Measurements from ENCODE around the gene MUC5AC.
"Not testable (repeated sequence)": the region's sequence is repeated elsewhere in the genome, so short reads cannot be mapped to it uniquely, and the experiment has no call there.

The MUC5AC gene, protein sequence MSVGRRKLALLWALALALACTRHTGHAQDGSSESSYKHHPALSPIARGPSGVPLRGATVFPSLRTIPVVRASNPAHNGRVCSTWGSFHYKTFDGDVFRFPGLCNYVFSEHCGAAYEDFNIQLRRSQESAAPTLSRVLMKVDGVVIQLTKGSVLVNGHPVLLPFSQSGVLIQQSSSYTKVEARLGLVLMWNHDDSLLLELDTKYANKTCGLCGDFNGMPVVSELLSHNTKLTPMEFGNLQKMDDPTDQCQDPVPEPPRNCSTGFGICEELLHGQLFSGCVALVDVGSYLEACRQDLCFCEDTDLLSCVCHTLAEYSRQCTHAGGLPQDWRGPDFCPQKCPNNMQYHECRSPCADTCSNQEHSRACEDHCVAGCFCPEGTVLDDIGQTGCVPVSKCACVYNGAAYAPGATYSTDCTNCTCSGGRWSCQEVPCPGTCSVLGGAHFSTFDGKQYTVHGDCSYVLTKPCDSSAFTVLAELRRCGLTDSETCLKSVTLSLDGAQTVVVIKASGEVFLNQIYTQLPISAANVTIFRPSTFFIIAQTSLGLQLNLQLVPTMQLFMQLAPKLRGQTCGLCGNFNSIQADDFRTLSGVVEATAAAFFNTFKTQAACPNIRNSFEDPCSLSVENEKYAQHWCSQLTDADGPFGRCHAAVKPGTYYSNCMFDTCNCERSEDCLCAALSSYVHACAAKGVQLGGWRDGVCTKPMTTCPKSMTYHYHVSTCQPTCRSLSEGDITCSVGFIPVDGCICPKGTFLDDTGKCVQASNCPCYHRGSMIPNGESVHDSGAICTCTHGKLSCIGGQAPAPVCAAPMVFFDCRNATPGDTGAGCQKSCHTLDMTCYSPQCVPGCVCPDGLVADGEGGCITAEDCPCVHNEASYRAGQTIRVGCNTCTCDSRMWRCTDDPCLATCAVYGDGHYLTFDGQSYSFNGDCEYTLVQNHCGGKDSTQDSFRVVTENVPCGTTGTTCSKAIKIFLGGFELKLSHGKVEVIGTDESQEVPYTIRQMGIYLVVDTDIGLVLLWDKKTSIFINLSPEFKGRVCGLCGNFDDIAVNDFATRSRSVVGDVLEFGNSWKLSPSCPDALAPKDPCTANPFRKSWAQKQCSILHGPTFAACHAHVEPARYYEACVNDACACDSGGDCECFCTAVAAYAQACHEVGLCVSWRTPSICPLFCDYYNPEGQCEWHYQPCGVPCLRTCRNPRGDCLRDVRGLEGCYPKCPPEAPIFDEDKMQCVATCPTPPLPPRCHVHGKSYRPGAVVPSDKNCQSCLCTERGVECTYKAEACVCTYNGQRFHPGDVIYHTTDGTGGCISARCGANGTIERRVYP (N-terminal part only)

DNA sequence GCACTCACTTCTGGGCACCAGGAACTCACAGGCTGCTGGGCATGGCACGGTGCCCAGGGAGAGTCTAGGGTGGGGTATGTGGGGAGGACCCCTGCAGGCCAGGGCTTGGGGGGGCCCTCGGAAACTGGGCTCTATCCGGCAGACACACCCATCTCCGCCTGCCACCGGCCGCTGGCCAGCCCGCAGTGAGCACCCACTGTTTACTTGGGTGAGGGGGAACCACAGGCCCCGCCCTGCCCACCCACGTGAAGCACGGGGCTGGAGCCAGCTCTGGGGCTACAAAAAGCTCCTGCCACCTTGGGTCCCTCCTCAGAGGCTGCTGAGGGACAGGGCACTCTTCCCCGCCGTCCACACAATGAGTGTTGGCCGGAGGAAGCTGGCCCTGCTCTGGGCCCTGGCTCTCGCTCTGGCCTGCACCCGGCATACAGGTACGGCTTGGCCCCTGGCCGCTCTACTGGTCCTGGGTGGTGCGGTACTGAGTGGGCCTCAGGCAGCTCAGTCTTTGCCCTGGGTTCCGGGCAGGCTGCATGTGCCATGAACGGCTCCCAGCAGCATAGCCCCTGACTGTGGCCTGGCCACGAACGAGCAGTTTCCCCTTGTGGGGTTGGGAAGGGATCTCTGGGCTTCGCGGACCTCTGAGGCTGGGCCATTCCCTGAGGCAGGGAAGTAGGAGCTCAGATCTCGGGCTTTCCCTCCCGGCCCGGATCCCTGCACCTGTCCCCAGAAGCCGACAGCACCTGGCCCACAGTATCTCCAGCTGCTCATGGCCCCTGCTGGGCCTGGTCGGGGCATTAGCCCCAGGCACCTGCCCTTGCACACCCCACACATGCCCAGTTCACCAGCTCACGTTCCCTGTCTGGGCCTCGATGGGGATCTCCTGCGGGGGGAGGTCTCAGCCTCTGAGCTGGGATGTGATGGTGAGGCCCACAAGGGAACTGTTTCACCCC, at the start of gene MUC5AC:
TSS of gene MUC5AC (plus strand) at position 309 of the 947 bp plus-strand sequence. CDS start at position 356, 47 bp downstream.
- DNase-seq = no peak

DNA sequence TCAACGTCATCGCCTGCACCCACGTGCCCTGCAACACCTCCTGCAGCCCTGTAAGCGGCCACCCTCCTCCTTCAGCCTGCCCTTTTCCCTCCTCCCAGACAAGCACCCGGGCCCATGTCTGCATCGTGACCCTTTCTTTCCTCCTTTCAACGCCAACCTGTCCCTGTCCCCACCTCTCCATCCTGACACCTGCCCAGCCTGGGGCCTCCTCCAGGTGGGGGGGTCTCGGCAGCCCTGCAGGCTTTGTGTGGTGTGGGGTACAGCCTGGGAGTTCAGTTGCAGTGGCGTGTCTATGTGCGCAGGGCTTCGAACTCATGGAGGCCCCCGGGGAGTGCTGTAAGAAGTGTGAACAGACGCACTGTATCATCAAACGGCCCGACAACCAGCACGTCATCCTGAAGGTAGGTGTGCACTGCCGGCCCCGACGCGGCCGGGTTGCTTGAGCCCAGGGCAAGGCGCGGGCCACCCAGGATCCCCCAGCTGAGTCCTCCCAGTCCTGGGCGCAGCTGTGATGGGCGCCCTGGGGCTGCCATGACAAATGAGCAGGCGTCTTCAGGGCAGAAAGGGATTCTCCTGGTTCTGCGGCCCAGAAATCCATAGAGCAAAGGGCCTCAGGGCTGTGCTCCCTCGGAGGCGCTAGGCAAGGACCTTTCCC, 49.4 kb upstream of the MUC5AC start:
- no peak for DNase-seq

DNA sequence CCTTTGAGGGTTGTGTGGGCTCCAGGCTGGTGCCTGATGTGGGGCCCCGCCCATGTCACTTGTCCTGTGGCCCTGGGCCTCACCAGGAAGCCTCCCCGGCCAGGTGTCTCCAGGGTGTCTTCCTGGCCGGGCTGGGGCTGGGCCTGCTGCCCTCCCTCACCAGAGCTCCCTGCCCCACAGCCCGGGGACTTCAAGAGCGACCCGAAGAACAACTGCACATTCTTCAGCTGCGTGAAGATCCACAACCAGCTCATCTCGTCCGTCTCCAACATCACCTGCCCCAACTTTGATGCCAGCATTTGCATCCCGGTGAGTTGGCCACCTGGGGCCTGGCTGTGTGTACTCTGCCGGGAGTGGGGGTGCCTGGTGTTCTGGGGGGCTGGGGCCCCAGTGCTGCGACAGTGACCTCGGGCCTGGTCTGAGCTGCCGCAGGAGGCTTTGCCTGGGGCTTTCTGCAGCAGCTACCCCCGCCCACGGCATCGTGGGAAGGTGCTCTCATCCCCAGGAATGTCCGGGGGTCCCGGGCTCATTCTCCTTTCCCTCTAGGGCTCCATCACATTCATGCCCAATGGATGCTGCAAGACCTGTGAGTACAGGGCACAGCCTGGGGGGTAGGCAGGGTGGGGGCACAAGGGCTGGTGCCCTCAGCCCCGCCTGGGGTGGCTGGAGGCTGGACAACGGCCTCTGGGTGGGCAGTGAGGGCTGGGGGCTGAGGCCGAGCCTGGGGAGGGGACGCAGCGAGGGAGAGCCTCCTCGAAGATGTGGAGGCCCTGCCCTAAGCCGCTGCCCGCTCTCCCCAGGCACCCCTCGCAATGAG, 48.4 kb upstream of the MUC5AC start:
- DNase-seq = no peak

DNA sequence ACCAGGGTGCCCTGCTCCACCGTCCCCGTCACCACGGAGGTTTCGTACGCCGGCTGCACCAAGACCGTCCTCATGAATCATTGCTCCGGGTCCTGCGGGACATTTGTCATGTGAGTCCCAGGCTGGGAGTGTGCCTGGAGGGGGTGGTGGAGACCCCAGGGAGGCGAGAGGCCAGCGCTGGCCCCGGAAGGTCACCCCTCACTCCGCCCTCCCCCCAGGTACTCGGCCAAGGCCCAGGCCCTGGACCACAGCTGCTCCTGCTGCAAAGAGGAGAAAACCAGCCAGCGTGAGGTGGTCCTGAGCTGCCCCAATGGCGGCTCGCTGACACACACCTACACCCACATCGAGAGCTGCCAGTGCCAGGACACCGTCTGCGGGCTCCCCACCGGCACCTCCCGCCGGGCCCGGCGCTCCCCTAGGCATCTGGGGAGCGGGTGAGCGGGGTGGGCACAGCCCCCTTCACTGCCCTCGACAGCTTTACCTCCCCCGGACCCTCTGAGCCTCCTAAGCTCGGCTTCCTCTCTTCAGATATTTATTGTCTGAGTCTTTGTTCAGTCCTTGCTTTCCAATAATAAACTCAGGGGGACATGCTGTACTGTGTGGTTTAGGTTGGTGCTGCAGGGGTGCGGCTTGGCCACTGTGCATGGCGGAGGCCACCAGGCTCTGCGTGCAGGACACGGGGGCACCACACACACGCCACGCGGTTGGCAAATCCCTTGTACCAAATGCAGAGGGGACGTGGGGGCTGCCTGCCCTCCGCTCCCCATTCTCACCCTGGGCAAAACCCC, 47.6 kb upstream of the MUC5AC start:
- DNase-seq = no peak

DNA sequence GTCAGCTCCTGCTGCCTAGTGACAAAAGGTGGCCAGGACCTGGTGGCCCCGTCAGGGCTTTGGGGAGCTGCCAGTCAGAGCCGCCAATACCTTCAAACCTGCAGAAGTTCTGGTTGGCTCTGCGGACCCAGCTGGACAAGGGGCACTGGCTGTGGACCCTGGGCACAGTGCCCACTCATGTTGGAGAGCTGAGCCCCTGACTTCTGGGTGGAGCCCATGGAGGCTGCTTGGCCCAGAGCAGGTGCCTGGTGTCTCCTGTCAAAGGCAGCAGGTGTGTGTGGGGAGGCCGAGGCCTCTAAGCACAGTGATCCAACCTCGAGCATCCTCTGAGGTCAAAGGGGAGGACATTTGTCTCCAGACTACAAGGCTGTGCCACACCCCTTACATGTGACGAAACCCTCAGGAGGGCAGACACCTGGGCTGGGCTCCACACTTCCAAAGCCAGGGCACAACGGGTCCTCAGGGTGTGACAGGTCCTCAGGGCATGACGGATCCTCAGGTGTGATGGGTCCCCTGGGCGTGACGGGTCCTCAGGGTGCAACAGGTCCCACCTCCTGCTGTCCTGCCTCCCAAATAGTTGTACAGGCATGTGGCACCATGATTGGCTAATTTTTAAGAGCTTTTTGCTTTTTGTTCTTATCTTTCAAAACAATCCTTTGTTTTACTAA, 46.1 kb upstream of the MUC5AC start:
- DNase-seq = no peak

DNA sequence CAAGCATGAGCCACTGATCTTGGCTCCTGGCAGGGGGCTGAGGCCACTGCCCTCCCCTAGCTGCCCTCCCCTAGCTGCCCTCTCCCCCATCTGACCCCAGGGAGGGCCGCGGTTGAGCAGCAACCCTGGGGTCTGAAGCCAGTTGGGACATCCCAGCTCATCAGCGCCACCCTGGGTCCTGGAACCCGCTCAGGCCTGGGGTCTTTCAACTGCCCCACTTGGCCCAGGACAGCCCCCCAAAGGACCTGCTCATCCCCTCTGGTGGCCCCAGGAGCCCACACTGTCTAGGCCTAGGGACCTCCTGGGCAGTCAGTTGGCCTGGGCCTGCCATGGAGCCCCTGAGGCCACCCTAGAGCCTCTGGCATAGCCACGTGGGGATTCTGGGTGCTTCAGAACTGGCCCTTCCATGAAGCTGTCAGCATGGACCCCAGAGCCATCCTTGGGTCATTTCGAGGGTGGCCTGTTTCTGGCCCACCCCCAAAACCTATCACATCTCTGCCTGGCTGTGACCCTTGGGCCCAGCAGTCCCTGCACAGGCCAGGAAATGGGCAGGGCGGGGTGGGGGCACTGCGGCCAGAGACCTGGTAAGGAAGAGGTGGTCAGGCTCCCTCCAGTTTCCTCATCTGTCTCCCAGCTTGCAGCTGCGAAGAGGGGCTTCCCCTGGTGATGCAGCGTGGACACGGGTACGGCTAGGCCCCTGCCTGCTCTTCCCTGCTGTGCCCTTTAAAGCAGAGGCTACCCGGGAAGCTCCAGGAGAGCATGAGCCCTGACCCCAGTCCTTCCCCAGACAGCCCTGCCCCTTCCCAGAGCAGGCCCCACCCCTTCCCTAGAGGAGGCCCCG, 45.2 kb upstream of the MUC5AC start:
- DNase-seq = no peak

DNA sequence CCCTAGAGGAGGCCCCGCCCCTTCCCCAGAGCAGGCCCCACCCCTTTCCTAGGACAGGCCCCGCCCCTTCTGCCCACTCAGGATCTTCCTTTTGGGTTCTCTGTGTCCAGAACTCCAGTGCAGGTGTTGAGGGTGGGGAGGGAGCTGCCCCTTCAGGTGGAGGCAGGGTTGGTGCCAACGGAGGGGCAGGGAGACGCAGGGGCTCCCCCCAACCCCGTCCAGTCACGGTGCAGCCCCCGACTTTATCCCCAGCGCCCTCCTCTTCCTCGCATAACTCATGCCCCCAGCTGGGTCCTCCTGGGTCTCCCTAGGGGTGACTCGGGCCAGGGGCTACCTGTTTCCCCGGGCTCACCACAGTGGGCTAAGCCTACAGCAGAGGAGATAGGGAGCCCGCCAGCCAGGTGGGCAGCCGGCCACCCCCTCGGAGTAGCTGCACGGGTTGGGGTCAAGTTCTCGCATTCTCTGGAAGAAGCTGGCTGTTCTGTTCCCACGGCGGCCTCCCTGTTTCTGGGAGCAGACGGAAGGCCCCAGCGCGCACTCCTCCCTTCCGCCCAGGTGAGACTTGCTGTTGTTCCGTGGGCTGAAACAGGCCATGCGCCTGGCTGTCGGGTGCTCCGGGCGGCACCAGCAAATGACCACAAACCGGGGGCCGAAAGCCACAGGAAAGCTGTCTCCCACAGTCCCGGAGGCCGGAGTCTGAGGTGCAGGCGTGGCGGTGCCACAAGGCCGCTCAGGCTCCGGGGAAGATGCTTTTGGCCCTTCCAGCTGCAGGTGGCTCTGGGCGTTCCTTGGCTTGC, 44.1 kb upstream of the MUC5AC start:
- DNase-seq = no peak

DNA sequence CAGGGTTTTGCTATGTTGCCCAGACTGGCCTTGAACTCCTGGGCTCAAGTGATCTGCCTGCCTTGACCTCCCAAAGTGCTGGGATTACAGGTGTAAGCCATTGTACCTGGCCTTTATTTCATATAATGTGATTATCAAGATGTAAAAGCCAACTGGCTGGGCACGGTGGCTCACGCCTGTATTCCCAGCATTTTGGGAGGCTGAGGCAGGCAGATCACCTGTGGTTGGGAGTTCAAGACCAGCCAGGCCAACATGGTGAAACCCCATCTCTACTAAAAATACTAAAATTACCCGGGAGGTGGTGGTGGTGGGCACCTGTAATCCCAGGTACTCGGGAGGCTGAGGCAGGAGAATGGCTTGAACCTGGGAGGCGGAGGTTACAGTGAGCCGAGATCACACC, 42.5 kb upstream of the MUC5AC start:
- not testable (repeated sequence) for DNase-seq

DNA sequence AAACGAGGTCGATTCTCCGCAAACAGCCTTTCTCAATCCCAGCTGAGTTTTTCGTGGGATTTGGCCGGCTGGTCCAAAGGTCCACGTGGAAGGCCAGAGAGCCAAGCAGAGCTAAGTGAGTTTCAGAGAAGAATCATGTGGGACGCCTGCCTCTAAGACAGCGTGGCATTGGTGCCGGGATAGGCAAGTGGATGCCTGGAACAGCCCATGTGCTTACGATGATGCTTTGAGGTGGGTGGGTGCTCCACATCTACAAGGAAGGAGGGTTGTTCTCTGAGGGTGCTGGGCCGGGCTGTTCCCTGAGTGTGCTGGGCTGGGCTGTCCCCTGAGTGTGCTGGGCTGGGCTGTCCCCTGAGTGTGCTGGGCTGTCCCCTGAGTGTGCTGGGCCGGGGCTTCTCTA, 41.6 kb upstream of the MUC5AC start:
- no peak for DNase-seq

DNA sequence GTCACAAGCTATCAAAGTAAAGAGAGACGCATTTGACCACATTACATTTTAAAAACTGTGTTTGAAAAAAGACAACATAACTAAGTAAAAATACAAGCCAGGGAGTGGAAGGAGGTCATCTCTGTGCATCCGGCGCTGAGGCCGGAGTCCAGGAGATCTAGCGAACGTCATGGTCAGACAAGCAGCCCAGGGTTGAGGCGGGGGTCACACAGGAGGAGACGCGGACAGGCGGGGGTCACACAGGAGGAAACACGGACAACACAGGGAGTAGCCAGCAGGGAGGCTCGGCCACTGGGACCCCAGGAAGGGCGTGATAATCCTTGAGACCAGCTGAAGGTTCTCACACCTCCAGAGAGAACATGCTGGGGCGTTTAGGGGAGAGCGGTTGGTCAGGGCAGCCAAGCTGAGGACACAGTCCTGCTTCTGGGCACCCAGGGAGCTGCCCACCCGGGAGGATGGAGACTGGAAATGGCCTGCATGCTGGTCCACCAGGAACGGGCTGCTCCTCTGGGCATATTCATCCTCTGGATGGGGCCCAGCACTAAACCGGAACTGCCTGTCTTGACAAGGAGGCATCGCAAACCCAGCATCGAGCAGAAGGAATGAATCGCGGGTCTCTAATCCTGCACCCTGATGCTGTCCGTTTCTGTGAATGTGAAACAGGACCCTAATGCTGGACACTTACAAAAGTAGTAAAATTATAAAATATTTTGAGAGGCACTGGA, 40.9 kb upstream of the MUC5AC start:
- no peak for DNase-seq

DNA sequence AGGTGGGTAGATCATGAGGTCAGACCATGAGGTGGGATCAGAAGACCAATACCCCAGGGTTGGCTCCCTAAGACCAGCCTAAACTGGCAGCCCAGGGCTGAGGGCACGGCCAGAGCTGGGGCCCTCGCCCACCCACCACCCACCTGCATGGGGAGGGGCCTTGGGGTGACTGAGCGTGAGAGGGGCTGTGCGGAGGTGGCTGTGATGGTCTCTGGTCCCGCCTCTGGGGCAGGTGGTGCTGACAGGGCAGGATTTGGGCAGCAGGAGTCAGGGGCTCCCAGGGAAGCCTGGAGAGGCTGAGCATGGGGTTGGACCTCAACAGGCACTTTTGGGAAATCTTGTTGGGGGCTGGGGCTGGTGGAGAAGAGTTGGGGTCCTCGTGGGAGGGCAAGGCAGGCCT, 39.8 kb upstream of the MUC5AC start:
- no peak for DNase-seq

DNA sequence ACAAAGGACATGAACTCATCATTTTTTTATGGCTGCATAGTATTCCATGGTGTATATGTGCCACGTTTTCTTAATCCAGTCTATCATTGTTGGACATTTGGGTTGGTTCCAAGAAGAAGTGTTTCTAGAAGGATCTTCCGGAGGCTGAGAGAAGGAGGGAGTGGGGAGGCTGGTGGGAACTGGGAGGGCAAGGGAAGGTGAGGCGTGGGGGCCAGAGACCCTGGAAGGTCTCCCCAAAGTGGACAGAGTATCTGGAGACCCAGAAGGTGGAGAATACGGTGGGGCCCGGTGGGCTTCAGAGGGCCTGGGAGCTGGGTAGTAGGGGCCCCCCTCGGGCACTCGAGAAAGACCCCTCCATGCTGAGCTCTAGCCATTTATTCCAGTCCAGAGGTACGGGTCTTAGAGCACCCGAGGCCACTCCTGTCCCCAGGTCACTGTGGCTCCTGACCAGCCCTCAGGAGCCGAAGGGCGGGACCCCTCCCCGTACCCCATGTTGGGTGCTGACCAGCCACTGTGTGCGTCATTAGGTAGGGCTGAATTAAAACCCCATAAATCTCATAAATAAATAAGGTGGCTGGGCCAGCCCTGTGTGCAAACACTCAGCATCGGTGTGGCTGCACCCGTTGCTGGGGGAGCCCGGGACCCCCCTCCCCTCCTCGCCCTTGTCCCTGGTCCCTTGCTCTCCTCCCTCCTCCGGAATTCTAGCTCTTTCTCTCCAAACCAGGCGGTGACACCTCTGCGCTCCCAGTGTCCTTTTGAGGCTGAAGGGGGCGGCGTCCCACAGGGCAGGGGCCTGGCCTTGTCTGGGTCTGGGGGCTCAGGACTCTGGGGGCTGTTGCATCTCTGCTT, 38.8 kb upstream of the MUC5AC start:
- no peak for DNase-seq

DNA sequence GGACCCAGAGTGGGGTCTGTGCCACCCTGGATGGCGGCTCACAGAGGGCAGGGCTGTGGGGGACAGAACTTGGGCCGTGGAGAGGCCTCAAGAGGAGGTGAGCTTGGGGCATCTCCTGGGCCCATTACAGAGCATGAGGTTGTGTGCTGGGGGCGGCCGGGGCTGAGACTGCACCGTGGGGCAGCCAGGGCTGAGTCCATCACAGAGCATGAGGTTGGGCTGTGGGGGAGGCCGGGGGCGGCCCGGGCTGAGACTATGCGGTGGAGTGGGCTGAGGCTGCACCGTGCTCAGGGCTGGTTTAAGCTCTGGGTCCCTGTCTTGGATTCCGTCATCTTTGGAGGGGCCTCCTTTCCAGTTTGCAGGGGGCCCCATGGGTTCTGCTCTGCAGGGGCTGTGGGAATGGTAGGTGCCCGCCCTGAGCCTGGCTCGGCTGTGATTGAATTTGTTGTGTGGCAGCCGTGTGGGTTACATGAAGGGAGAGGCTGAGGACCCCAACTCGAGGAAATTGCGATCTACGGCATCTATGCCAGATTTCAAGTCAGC, 38.1 kb upstream of the MUC5AC start:
- no peak for DNase-seq

DNA sequence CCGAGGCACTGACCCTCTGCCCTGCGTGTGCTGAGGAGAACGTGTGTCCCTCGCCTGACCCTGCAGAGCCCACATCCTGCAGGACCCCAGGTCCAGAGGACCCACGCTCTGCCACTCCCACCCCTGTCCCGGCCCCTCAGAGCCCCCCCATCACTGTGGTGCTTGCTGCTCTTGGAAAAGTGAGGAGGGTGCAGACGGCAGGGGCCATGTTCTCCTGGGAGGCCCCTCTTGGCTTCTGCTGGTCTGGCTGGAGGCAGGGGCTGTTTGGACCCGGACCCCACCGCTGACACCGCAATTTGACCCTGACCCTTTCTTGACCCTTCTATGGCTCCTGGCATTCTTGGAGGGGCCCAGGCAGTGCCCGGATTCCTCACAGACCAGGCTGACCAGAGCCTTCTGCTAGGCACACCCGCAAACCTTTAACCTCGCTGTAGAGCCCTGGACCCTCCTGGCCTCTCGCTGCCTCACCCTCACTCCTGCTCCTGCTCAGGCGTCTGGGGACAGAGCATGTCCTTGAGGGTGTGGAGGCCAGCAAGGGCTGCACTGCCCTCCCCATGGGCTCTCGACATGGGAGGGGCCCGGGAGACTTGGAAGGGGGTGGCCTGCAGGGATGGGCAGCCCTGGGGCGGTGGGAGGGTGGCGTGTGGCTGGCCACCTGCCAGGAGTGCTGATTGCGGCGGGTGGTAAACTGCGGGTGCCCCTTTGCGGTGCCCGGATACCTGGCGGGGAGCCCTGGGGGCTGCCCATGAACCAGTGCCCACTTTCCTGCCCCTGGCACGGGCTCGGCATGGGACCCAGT, 37.0 kb upstream of the MUC5AC start:
- DNase-seq = no peak
